ENCODE measurements around the gene KCNH6.

- TF ChIP-seq CTCF (IDR thresholded peaks at IDR 0.05), result no peak
- TF ChIP-seq POLR2A (IDR thresholded peaks at IDR 0.05), result no peak
- TF ChIP-seq POLR2AphosphoS5 (IDR thresholded peaks at IDR 0.05; ENCODE audit: insufficient read depth in 1 of 2, low read depth in 1 of 2), result no peak
These were observed 32.2 kb upstream of the KCNH6 start for GRCh38 chr17:63490858-63491400.
